K562 (cell line): ENCODE measurements around the gene MYO7A. TPM values are rescaled to one million over a fixed set of nuclear protein-coding genes. Genes with fewer than 3 reads are reported as not detected.
A peak's percentile ranks its signal among the peaks of the same experiment; 100 is the strongest.

Experiments
- ATAC-seq: fragments of 200-7000 bp; cut with Tn5 transposase; 3 replicates; pipeline ENCODE4 v1.9.1; 2020; ENCODE audit warnings: moderate library complexity
- BruUV-seq: library from RNA; stranded (reverse); fragments of 400-500 nt; replicated peaks from 2 replicates; lab custom pipeline; 2021; lab: Mats Ljungman, UMichigan
- CTCF ChIA-PET: fragments of 300-600 bp; formaldehyde crosslinking; extraction: SDS; loops from one replicate; lab custom pipeline; 2021; ENCODE audit warnings: low intra/inter-chr PET ratio; lab: Yijun Ruan, JAX
- POLR2A ChIA-PET: fragments of 300-600, 350-650 bp; sonication (Branson Sonifier 250); formaldehyde crosslinking; extraction: SDS; loops from one replicate; lab custom pipeline; 2021; ENCODE audit warnings: antibody characterized with exemption, inconsistent platforms; lab: Yijun Ruan, JAX
- DNase-seq, 4 experiments: peaks; one replicate each; pipeline versions ENCODE4 v3.0.0 to v3.0.0-alpha.2; 2011 to 2018; ENCODE audit warnings: low spot score in 3 of 4, mixed read lengths in 3 of 4; ENCODE audit errors: extremely low read depth in 1 of 4
- FAIRE-seq: peaks from 2 replicates; lab custom pipeline; 2011; peaks lifted over from hg19 to GRCh38; lab: Jason Lieb, UNC
- H2AFZ ChIP-seq: 2 replicates; pipeline ENCODE4 v1.6.0; 2011; ENCODE audit warnings: low read depth, low read length, control low read depth, inconsistent platforms
- H3K27ac ChIP-seq: fragments of 200-600 bp; 3 replicates; pipeline ENCODE4 v1.8.0; 2011; ENCODE audit warnings: low read depth, mild to moderate bottlenecking, control low read depth, inconsistent platforms, low read length, moderate library complexity, mixed read lengths; ENCODE audit errors: extremely low read depth
- H3K27me3 ChIP-seq, 2 experiments: fragments of 300-600 bp in 1 of 2; 2 replicates in 1 of 2; 3 replicates in 1 of 2; pipeline versions ENCODE4 v1.6.0 to v1.8.0; 2011; ENCODE audit warnings: inconsistent platforms in 2 of 2, low read length in 2 of 2, mild to moderate bottlenecking in 1 of 2, mixed read lengths in 1 of 2, moderate library complexity in 1 of 2; ENCODE audit not compliant: control insufficient read depth in 2 of 2, insufficient read depth in 2 of 2
- H3K36me3 ChIP-seq: fragments of 300-600 bp; 3 replicates; pipeline ENCODE4 v1.8.0; 2011; ENCODE audit warnings: mild to moderate bottlenecking, low read length, inconsistent platforms; ENCODE audit not compliant: control insufficient read depth, insufficient read depth
- H3K4me1 ChIP-seq, 2 experiments: fragments of 200-600 bp in 1 of 2; replicated peaks in 1 of 2; 2 replicates in 1 of 2; 3 replicates in 1 of 2; pipeline versions ENCODE4 v1.5.1 to v1.8.0; 2011; ENCODE audit warnings: inconsistent platforms in 2 of 2, low read length in 2 of 2, mild to moderate bottlenecking in 1 of 2, mixed read lengths in 1 of 2, moderate library complexity in 1 of 2; ENCODE audit not compliant: control insufficient read depth in 2 of 2, insufficient read depth in 2 of 2
- H3K4me2 ChIP-seq: 2 replicates; pipeline ENCODE4 v1.6.1; 2011; ENCODE audit warnings: low read length, control low read depth, inconsistent platforms, mixed read lengths; ENCODE audit not compliant: insufficient read depth
- H3K4me3 ChIP-seq: fragments of 200-600 bp; sonication (generic), shearing (Covaris generic); 2 replicates; pipeline ENCODE4 v1.5.1; 2016; ENCODE audit warnings: control low read depth, inconsistent platforms
- H3K79me2 ChIP-seq: fragments of 200-600 bp; 3 replicates; pipeline ENCODE4 v1.8.0; 2011; ENCODE audit warnings: low read length, inconsistent platforms; ENCODE audit not compliant: control insufficient read depth, insufficient read depth
- H3K9ac ChIP-seq, 2 experiments: 2 replicates each; pipeline versions ENCODE4 v1.6.0 to v1.6.1; 2011; ENCODE audit warnings: low read depth in 2 of 2, low read length in 2 of 2, control low read depth in 1 of 2, inconsistent platforms in 1 of 2, mild to moderate bottlenecking in 1 of 2, mixed read lengths in 1 of 2; ENCODE audit not compliant: insufficient read depth in 1 of 2
- H3K9me1 ChIP-seq: one replicate; pipeline ENCODE4 v1.6.0; 2011; ENCODE audit warnings: inconsistent platforms, mild to moderate bottlenecking, low read length, moderate library complexity; ENCODE audit not compliant: control insufficient read depth, insufficient read depth
- H3K9me3 ChIP-seq: replicated peaks from 2 replicates; pipeline ENCODE4 v1.5.1; 2011; ENCODE audit warnings: low read depth, low read length, inconsistent platforms; ENCODE audit not compliant: control insufficient read depth, insufficient read depth
- H4K20me1 ChIP-seq: replicated peaks from 2 replicates; pipeline ENCODE4 v1.6.1; 2011; ENCODE audit warnings: low read length, inconsistent platforms, mixed read lengths; ENCODE audit not compliant: control insufficient read depth, insufficient read depth
- C11orf30 ChIP-seq: fragments of 450-650 bp; IDR thresholded peaks from 2 replicates; pipeline ENCODE4 v1.6.1; 2016; ENCODE audit warnings: low read depth, mild to moderate bottlenecking
- FIP1L1 ChIP-seq: fragments of 200-400 bp; formaldehyde crosslinking; IDR thresholded peaks from 2 replicates; pipeline ENCODE4 v1.6.1; 2018; ENCODE audit warnings: mild to moderate bottlenecking, low read depth, low read length; ENCODE audit not compliant: poor library complexity, severe bottlenecking
- NR2C1 ChIP-seq, 2 experiments: fragments of 450-650 bp; IDR thresholded peaks; 2 replicates each; pipeline ENCODE4 v1.6.1; 2017; ENCODE audit warnings: mild to moderate bottlenecking in 2 of 2, antibody characterized with exemption in 1 of 2, inconsistent platforms in 1 of 2, missing compliant biosample characterization in 1 of 2, missing genetic modification characterization in 1 of 2
- XRCC5 ChIP-seq: fragments of 200-400 bp; formaldehyde crosslinking; IDR thresholded peaks from 2 replicates; pipeline ENCODE4 v1.6.1; 2017; ENCODE audit warnings: low read depth, mild to moderate bottlenecking, low read length
- ZFP36 ChIP-seq: fragments of 150-350 bp; IDR thresholded peaks from 2 replicates; pipeline ENCODE4 v1.6.1; 2018; ENCODE audit warnings: low read length, low read depth; ENCODE audit not compliant: partially characterized antibody
- ZNF655 ChIP-seq: fragments of 250-450 bp; sonication (Bioruptor Pico); IDR thresholded peaks from 2 replicates; pipeline ENCODE4 v1.5.0; 2021
- WGBS: fragments of 100-300 bp; shearing (Covaris generic); methylation state at CpG from one replicate; pipeline ENCODE4 v1.1.6; 2016; ENCODE audit warnings: low coverage, mixed read lengths; ENCODE audit not compliant: insufficient coverage; ENCODE audit errors: missing lambda C conversion rate; 5-methylcytosine and 5-hydroxymethylcytosine counted together
- in situ Hi-C: fragments of 300-500 bp; cut with MboI; formaldehyde crosslinking; loops from 4 replicates; pipeline ENCODE4 v1.15.0; 2018; ENCODE audit warnings: inconsistent platforms, mixed read lengths
- intact Hi-C: fragments of 100-400 bp; cut with micrococcal nuclease; formaldehyde crosslinking; loops from 2 replicates; pipeline ENCODE4 v1.14.2; 2022
- polyA plus RNA-seq, 8 experiments: library from polyadenylated mRNA; depleted of rRNA in 4 of 8; stranded (reverse) in 5 of 8; unstranded in 3 of 8; fragments of >200 nt; fragmentation: Nextera tagmentation in 2 of 8; fragmentation: Illumina TruSeq in 1 of 8; extraction: Ambion mirVana in 2 of 8; extraction: Trizol in 1 of 8; gene quantifications; 2 replicates each; pipeline versions ENCODE4 v1.2.1 to v1.2.3, GENCODE V29; 2011 to 2014; ENCODE audit warnings: inconsistent platforms in 1 of 8, missing spikeins in 1 of 8
- total RNA-seq, 7 experiments: library from RNA; depleted of rRNA in 6 of 7; stranded (reverse); fragments of >200 nt in 6 of 7; fragmentation: Illumina TruSeq in 2 of 7; extraction: Trizol in 2 of 7; gene quantifications; 2 replicates each; pipeline versions ENCODE4 v1.2.1 to v1.2.3, GENCODE V29; 2011 to 2021; ENCODE audit warnings: low replicate concordance in 1 of 7
- TF ChIP-seq, protein P1 (sequence below): fragments of 450-650 bp; IDR thresholded peaks from 2 replicates; pipeline ENCODE4 v1.6.1; 2016; ENCODE audit warnings: mild to moderate bottlenecking
- TF ChIP-seq, protein P2 (sequence below): fragments of 450-650 bp; IDR thresholded peaks from 2 replicates; pipeline ENCODE4 v1.6.1; 2016; ENCODE audit warnings: antibody characterized with exemption
- TF ChIP-seq, protein P3 (sequence below): sonication (generic); formaldehyde crosslinking; IDR thresholded peaks from 2 replicates; pipeline ENCODE4 v1.5.0; 2020; ENCODE audit warnings: missing genetic modification reagents

Gene MYO7A
- total and polyA plus RNA-seq, 9 of the 15 experiments (the other 6 are each of a cell fraction or from before 2014, with no cell fraction given), result 0.01 to 0.11 (median 0.07) TPM; not detected in 1

GRCh38 chr11:77201991-77202841, 74.2 kb downstream of the MYO7A start (continued):
- TF ChIP-seq FIP1L1 (no peak), C11orf30 (no peak)
- TF ChIP-seq, protein P1, sequence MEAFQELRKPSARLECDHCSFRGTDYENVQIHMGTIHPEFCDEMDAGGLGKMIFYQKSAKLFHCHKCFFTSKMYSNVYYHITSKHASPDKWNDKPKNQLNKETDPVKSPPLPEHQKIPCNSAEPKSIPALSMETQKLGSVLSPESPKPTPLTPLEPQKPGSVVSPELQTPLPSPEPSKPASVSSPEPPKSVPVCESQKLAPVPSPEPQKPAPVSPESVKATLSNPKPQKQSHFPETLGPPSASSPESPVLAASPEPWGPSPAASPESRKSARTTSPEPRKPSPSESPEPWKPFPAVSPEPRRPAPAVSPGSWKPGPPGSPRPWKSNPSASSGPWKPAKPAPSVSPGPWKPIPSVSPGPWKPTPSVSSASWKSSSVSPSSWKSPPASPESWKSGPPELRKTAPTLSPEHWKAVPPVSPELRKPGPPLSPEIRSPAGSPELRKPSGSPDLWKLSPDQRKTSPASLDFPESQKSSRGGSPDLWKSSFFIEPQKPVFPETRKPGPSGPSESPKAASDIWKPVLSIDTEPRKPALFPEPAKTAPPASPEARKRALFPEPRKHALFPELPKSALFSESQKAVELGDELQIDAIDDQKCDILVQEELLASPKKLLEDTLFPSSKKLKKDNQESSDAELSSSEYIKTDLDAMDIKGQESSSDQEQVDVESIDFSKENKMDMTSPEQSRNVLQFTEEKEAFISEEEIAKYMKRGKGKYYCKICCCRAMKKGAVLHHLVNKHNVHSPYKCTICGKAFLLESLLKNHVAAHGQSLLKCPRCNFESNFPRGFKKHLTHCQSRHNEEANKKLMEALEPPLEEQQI, result no peak

- Histone ChIP-seq H3K79me2 (no peaks in the 10 kb centered on the region), H3K9me1 (peaks cover 2% of the 10 kb centered on the region), H3K27ac (no peak overlapping the region), H3K36me3 (no peaks in the 10 kb centered on the region), H3K9ac (no peak overlapping the region), H3K4me3 (no peak overlapping the region), H2AFZ (no peak overlapping the region), H4K20me1 (no peaks in the 10 kb centered on the region; the same call in 1 of the 2 replicates), H3K4me1 (peaks cover 2 to 8% of the 10 kb centered on the region in 2 experiments; a peak in 3 of 5 replicates), H3K9me3 (no peaks in the 10 kb centered on the region), H3K4me2 (no peak overlapping the region), H3K27me3 (peaks cover 7 to 54% of the 10 kb centered on the region in 2 experiments; a peak in 4 of 5 replicates)
- ATAC-seq (no peak), DNase-seq (no peak), FAIRE-seq (no peak)
- intact Hi-C loops (no loop called here), in situ Hi-C loops (no loop called here)
- no TSS peak for BruUV-seq
- TF ChIP-seq, protein P2, sequence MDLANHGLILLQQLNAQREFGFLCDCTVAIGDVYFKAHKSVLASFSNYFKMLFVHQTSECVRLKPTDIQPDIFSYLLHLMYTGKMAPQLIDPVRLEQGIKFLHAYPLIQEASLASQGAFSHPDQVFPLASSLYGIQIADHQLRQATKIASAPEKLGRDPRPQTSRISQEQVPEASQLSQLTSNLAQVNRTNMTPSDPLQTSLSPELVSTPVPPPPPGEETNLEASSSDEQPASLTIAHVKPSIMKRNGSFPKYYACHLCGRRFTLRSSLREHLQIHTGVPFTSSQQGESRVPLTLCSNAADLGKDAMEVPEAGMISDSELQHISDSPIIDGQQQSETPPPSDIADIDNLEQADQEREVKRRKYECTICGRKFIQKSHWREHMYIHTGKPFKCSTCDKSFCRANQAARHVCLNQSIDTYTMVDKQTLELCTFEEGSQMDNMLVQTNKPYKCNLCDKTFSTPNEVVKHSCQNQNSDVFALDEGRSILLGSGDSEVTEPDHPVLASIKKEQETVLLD, result no peak
- TF ChIP-seq XRCC5, result no peak
- TF ChIP-seq ZFP36, result peak; percentile 83
- TF ChIP-seq, protein P3, sequence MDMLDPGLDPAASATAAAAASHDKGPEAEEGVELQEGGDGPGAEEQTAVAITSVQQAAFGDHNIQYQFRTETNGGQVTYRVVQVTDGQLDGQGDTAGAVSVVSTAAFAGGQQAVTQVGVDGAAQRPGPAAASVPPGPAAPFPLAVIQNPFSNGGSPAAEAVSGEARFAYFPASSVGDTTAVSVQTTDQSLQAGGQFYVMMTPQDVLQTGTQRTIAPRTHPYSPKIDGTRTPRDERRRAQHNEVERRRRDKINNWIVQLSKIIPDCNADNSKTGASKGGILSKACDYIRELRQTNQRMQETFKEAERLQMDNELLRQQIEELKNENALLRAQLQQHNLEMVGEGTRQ (CRISPR knock-in tag), result peak; percentile 11; the same call in 1 of the 2 replicates
- no peak for TF ChIP-seq ZNF655 (CRISPR knock-in tag)
- TF ChIP-seq NR2C1 (IDR thresholded peaks at IDR 0.05), result no peak
- no peak for TF ChIP-seq NR2C1 (tag; IDR thresholded peaks at IDR 0.05)
- 1% methylated on average over 12 of the region's 25 CpGs for WGBS
- CTCF ChIA-PET, result no interaction called here
- POLR2A ChIA-PET, result interaction anchor here (0.6 to 1.5 kb wide), 2 partner anchors 12 to 101 kb away, joined by 4 to 6 read pairs; no protein-coding TSS in a partner anchor
Observed at GRCh38 chr11:77202941-77203900, 75.2 kb downstream of the MYO7A start.
